Hepatocyte (in vitro differentiated cells): Measurements from ENCODE around the gene GPHN.

Source experiments
- CTCF ChIP-seq: fragments of 200-600 bp; sonication (generic); IDR thresholded peaks from 2 replicates; pipeline ENCODE4 v1.5.1; 2016; ENCODE audit warnings: antibody characterized with exemption, mild to moderate bottlenecking; ENCODE audit not compliant: poor library complexity
- EZH2 ChIP-seq: fragments of 200-600 bp; sonication (generic); IDR thresholded peaks from 2 replicates; pipeline ENCODE4 v1.6.1; 2016; ENCODE audit warnings: antibody characterized with exemption, mild to moderate bottlenecking, borderline replicate concordance
- EZH2phosphoT487 ChIP-seq: fragments of 200-600 bp; sonication (generic); IDR thresholded peaks from one replicate; pipeline ENCODE4 v1.6.1; 2018; ENCODE audit warnings: antibody characterized with exemption, mild to moderate bottlenecking, low read depth, moderate library complexity; ENCODE audit not compliant: unreplicated experiment, severe bottlenecking

- no peak for TF ChIP-seq CTCF
- TF ChIP-seq EZH2 = no peak
- TF ChIP-seq EZH2phosphoT487 = no peak
These were observed 717.6 kb downstream of the GPHN start for GRCh38 chr14:67225523-67225922.
